Myocyte (in vitro differentiated cells): Measurements from ENCODE around the gene FGFBP1. TPM values are rescaled to one million over a fixed set of nuclear protein-coding genes. Genes with fewer than 3 reads are reported as not detected.

Experiments
- DNase-seq: peaks from one replicate; pipeline ENCODE4 v3.0.0-alpha.2; 2012; ENCODE audit warnings: low read depth
- total RNA-seq: library from RNA; depleted of rRNA; stranded (reverse); fragments of >200 nt; gene quantifications from 2 replicates; pipeline ENCODE4 v1.2.3, GENCODE V29; 2014

Gene FGFBP1
- total RNA-seq, 1 donor from 2014 or later, result not detected

DNA sequence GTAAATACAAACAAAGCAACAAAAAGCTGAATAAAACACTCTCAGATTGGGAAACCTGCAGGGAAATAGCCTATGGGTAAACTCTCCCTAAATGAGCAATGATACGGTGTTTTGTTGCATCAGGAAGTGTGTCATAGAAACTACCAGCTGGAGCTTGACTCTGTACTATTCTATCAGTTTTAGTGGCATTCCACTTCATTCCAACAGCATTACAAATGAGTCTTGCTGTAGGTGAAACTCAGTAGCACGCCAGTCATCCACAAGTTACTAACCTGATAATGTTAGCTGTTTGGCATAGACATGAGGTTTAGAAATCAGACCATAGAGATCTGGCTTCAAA, 24.9 kb downstream of the FGFBP1 start:
- DNase-seq, result peak; percentile 15

DNA sequence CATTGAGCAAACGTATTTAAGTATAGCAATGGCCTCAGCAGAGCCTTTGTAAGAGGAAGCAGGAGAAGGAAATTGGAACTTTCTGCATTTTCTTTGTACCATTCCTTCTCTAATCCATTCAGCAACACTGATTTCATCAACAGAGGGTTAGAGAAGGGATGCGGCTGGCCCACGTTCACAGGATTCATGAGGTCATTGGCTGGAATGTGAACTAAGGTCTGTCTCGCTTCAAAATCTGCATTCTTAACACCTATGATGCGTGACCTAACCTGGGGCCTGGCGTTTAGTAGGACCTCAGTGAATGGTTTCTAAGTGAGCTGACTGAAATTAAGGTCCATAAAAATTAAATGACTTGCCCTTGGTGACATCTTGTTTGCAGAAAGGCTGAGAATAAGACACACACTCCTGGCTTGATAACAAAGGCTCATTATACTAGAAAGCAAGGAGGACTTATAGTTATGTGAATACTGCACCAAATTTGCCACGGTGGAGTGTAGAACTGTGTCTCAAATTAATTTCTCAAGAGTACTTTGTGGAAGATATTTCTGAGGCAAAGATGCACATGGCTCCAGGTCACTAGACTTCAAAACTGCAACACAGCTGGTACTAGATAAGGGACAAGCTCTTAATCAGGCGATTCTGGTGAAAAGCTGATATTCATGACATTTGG, 25.4 kb downstream of the FGFBP1 start:
- DNase-seq, result no peak

DNA sequence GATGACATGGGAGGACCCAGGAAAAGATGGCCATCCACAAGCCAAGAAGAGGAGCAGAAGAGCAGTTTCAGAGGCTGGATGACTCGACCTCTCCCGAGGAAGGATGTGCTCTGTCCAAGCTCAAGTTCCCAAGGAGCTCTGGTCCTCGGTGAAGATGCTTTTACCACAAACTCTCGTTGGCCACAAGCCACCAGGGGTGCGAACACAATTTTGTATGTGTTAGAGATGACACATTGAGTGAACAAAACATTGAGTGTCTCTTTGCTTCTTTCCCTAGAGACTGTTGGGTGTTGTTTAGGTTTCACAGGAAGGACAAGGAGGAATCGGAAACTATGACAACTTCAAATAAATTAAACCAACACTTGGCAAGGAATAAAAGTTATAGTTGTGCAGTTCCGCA, 26.3 kb downstream of the FGFBP1 start:
- no peak for DNase-seq

DNA sequence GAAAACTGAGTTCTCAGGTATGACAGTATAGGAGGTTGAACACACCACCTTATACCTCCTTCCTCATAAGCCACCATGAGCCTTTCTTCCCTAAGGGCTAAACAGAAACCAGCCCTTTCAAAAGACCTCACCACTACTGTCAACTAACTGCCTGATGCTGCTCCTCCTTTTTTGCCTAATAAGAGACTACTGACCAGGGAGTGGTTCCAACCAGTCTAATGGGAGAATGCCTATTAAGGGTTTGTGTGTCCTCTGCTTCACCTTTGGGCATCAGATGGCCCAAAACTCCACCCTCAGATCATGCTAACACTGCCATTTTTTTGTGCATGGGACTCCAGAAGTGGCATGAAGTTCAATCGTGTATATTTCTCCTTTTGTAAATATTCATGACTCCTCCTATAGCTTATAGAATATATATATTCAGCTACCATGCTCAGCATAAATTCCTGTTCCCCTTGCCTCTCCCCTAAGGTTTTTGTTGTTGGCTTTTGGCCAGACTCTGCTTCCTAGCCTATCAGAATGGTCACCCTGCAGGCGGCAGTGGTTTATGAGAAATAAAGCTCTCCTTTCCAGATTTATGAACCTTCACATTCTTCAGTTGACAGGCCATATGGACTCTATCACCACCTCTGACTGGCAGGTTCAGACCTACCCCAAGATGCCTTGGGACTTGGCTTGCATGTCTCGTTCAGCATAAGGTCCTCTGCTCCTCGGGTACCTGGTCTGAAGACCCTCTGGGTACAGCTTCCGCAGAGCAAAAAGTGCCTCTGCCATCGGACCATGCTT, 28.2 kb downstream of the FGFBP1 start:
- no peak for DNase-seq

DNA sequence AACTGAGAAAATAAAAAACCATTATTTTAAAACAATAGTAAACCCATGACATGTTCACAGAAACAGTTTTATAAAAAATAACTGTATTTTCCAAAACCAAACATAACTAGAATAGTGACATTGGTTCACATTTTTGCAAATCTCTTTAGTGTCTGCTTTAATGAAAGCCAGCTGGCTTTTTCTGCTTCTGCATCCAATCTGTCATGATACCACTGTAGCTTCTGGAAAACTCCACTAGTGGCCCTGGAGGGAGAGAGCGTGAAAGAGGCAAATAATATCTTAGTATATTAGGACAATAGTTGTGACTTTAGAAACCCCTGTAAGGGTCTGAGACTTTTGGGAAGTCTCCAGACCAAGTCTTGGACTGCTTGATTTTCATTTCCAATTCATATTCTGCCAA, 31.1 kb downstream of the FGFBP1 start:
- DNase-seq, result no peak

DNA sequence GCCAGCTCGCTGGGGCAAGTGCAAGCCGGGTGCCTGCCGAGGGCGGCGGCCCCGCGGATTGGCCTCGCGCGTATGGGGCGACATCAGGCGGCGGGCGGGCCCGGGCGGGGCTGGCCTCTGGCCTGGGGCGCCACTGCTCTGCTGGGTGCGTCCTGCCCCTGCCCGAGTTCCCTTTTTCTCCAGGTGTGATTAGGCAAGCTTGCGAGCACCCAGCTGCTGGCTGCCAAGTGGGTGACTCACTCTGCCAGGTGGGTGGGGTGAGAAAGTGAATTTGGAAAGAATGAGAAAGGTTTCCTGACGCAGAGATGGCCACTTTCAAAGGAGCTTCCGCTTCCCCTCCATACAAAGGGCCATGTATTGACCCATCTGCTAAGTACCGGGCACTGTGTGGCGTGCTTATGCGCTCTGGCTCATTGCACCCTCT, 32.5 kb downstream of the FGFBP1 start:
- DNase-seq, result no peak

DNA sequence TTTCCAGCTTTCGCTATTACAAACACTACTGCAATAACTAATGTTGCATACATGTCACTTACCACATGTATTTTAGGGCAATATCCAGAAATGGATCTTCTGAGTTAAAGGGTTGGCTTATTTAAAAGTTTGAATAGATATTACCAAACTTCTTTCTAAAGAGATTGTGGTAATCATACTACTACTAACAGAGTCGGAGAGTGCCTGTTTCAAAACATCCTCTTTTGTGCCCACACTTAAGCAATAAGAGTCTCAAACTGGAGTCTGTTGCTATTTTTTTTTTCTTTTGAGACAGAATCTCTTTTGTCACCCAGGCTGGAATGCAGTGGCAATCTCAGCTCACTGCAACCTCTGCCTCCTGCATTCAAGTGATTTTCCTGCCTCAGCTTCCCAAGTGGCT, 35.8 kb downstream of the FGFBP1 start:
- DNase-seq, result no peak

DNA sequence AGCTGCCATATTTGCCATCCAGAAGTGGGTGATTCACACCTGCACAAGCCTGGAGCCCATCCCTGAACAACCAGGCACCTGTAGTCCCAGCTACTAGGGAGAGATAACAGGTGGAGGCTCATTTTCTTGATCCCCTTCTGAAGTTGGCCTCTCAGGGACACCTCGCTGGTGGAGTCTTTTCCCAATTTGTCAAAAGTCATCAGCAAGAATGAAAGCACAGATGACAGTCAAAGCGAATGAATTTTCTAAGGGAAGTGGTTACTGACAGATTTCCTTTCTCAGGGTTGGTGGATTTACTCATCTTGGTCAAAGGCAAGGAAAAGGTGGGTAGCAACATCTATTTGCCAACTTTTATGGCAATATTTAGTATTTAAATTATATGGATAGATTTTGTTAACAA, 36.5 kb downstream of the FGFBP1 start:
- DNase-seq, result no peak

DNA sequence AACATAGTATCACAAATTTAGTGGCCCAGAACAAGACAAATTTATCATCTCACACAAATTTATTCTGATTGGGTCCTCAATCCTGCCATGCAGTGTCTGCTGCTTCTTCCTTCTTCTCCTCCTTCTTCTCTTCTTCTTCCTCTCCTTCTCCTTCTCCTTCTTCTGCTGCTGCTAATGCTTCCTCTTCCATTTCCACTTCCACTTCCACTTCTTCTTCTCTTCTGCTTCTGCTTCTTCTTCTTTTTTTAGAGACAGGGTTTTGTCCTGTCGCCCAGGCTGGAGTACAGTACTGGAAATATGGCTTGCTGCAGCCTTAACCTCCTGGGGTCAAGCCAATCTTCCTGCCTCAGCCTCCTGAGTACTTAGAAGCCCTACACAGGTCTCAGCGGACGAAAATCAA, 37.5 kb downstream of the FGFBP1 start:
- no peak for DNase-seq

DNA sequence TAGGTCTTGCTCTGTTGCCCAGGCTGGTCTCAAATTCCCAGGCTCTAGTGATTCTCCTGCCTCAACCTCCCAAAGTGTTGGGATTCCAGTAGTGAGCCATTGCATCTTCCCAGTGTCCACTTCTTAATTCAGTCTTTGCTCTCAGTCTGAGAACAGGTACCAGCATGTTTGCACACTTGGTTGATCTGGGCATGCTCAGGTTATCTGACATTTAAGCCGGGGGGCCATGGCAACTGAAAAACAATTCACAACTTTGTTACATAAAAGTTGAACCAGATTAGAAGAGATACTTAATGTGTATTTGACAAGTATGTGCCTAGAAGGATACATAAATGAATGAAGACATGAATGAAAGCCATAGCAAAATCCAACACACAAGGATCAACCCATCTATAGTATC, 39.0 kb downstream of the FGFBP1 start:
- no peak for DNase-seq

DNA sequence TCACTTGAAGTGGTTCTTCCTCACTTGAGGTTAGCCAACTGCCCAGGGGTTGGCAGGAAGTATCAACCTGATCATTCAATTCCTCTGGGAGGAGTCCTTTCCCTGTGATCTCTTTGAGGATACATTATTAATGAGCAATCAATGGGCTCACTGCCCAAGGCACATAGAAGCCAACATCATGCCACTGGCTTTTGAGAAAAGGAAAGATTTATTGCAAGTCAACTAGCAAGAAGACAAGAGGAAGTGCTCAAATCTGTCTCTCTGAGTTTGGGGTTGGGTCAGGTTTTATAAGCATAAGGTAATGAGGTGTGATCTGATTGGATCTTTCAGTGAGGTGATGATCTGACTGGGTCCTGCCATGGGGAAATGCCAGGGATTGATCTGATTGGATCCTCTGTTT, 39.6 kb downstream of the FGFBP1 start:
- no peak for DNase-seq

DNA sequence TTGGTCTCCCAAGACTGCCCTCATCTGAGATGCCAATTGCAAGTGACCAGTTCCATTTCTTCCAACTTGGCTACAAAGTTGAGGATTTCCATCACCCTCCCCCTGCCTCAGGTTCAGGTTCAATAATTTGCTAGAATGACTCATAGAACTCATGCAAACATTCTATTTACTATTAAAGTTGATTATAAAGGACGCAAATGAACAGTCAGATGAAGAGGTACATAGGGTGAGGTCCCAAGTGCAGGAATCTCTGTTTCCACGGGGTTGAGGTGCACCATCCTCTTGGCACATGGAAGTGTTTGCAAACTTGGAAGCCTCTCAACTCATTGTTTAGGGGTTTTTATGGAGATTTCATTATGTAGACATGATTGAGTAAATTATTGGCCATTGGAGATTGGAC, 41.0 kb downstream of the FGFBP1 start:
- no peak for DNase-seq

DNA sequence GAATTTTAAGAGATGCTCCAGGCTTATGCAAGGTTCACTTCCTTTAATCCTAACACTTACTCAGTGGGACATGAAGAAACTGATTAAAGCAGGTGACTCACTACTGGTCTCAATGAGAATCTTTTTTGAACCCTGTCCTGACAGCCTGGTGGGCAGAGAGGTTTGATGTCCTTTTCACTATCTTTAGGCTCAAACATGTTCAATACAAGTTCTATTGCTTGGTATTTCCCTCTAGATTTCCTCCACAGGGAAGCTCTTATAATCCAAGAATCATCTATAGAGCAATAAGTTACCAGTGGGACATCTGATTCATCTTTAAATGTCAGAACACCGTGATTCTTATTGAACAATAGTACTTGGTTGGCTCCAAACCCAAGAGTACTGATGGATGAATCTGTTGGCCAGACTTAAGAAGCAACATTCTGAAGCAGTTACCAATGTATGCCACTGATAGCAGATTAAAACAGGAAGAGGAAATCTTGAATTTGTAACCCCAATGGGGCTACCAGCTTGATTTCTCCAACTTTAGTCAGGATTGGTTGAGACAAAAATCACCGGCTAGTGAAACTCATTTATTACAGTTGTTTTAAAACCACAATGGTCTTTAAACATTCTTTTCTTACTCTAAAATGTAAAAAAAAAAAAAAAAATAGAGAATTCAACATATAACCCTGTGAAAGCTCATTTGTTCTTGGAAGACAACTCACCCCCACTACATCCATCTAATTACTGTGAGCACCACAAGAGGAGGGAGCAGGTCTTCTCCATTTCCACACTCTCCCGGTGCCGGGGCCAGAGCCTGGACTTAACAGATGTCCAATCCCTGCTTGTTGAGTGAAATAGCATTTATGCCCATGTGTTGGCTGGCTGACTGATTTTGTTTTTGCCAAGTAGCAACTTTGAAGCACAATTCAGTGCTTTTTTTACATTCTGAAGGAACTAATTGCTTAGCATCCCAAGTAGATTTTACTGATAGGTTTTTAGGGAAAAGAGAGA, 43.3 kb downstream of the FGFBP1 start:
- no peak for DNase-seq

DNA sequence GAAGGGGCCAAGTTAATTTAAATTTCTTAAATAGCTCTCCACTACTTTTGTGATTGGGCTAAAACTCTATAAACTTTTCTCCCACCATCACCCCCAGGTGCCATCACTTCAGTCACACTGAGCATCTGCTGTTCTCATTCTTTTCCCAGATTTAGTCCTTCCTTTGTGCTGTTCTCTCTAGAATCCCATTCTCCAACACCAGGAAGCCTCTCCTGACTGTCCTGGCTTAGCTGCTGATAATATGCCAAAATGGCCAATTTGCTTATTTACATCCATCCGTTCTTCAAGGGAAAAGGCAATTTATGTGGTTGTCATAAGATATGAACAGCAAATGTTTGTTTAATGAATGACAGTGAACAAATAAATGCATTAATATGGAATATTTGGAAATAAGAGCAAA, 44.1 kb downstream of the FGFBP1 start:
- DNase-seq, result no peak

DNA sequence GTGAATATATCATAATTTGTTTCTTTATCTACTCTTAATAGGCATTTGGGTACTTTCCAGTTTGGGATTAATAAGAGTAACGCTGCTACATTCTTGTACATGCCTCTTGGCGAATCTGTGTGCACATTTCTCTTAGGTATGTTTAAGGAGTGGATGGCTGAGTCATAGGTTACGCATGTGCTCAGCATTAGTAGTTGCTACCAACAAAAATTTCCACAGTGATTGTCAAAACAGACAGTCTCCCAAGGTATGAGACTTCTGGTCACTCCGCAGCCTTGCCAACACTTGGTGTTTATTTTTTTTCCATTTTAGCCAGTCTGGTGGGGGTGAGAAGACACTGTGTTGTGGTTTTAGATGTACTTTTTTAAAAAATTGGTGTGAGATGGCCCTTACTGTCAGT, 44.6 kb downstream of the FGFBP1 start:
- DNase-seq, result peak; percentile 65

DNA sequence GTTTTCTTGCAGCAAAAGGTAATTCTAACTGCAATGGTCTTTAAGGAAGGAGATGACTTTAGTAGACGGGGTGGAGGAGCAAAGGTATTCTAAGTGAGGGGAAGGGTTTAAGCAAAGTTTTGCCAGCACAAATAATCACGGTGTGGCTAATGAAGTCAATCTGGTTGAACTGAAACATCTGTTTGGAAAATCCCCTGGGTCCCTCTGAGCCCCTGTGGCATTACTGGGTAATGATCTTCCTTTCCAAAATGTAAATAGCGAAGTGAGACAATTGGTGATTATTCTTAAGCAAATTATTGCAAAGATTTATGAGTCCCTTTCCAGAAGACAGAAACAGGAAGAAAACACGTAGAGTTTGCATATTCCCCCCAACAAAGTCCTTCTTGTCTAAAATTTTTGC, 47.2 kb downstream of the FGFBP1 start:
- DNase-seq, result no peak

DNA sequence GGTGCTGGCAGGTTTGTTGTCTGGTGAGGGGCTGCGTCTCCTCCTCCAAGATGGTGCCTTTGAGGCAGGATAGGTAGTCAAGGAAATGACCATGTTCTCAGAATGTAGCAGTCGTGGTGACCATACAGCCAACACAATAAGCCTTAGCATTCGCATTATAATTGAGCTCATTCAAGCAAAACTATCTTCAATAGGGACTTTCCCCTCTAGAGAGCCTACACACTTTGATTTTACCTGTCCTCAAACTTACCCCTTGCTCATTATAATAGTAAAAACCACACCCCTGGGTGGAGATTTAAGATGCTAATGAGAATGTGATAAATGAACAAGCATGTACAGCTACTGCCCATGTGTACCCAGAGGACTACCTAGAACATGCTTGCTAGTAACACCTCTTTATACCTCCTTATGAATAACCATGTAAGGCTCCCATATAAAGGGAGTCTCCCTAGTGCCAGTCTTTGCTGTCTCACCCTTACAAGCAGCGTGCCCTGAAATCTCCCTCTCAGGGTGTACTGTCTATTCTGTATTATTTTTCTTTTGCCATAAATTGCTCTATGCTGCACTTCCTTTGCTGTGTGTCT, 48.2 kb downstream of the FGFBP1 start:
- DNase-seq, result no peak

DNA sequence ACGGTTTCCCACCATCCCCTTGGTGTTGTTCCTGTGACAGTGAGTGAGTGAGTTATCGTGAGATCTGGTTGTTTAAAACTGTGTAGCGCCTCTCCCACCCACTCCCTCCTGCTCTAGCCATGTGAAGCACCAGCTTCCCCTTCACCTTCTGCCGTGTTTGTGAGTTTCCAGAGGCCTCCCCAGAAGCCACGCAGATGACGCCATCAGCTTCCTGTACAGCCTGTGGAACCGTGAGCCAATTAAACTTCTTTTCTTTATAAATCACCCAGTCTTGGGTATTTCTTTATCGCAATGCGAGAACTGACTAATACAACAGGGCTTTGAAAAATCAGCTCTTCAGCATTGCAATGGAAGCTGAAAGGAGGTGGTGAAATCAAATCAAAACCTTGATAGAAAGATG, 50.0 kb downstream of the FGFBP1 start:
- no peak for DNase-seq
